KBM-7 (cell line): ENCODE results near the gene GOLGA6L2.
"Not testable (repeated sequence)": the region's sequence is repeated elsewhere in the genome, so short reads cannot be mapped to it uniquely, and the experiment has no call there.

Source experiments
- DNase-seq: peaks from one replicate; pipeline ENCODE4 v3.0.0-alpha.2; 2015
- in situ Hi-C: fragments of 300-500 bp; cut with MboI; formaldehyde crosslinking; loops from 2 replicates; pipeline ENCODE4 v1.14.3; 2020; ENCODE audit warnings: low sequenced_read_pairs, low pct_unique_long_range_greater_than_20kb, mixed read lengths

The GOLGA6L2 gene

DNA sequence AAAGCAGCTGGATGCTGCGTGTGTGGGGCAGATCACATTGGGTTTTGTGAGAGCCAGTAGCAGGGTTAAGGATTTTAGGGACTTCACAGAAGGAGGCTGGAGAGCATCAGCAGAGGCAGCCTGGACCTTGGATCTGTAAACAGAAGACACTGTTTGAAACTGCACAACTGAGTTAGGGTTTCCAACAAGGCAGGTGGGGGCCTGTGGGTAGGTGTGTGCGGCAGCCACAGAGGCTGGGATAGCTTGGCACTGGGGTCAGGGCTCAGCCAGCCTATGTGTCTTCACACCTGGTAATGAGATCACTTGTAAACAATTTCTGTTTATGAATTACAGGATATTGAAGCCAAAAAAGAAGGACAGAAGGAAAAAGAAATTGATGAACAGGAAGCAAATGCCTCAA lies 12.3 kb downstream of the GOLGA6L2 start:
- in situ Hi-C loops, result not testable (repeated sequence)

DNA sequence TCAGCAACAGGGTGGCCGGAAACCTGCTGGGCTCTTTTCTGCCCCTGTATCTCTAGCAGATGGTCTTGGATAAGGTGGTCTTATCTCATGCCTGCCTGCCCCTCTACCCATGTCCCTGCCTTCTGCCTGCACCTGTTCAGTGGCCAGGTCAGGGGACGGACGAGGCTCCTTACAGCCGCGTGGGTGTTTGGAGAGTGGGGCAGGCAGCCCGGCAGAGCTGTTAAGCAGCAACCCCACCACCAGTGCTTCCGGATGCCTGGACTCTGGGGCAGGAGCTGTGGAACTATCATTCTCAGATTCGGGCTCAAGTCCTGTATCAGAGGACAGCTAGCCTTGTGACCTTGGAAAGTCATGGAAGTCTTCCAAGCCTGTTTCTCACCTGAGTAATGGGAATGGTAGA lies 21.7 kb downstream of the GOLGA6L2 start:
- in situ Hi-C loops, DNase-seq: not testable (repeated sequence)

More for the DNA sequence above, 12.3 kb downstream of the GOLGA6L2 start:
- DNase-seq, result not testable (repeated sequence)

DNA sequence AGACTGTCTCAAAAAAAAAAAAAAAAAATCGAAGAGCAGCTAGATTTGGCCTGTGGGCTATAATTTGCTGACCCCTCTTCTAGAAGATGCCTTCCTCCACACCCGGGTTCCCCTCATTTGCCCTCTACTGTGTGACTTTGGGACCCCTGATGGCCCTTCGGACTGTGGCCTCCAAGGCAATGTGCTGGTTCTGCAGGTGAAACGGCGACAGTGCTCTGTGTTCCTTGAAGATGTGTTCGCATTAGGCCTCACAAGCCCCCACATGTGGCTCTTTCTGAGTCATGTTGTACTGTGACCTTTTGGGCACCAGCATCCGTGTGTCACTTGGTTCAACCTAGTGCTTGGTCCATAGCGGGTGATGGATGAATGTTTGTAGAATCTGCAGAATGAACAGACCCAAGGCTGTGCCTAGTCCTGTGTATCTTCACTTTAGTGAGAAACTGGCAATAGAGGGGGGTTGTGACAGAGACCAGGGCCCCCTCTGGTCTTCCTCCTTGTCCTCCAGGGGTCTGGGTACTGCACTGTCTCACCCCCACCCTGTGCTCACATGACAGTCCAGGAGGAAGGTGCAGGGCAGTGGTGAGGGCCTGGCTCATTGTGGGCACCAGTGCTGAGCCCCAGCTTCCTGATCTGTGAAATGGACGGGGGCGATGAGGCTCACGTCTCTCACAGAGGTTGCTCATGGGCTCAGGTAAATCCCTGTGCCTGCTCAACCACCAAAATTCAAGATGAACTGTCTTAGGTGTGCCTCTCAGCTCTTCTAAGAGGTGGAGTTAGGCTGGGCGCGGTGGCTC lies 22.7 kb downstream of the GOLGA6L2 start:
- in situ Hi-C loops, result loop anchor here (25.0 kb wide), 1 partner anchor 512 kb away; no protein-coding TSS in a partner anchor
- no peak for DNase-seq

DNA sequence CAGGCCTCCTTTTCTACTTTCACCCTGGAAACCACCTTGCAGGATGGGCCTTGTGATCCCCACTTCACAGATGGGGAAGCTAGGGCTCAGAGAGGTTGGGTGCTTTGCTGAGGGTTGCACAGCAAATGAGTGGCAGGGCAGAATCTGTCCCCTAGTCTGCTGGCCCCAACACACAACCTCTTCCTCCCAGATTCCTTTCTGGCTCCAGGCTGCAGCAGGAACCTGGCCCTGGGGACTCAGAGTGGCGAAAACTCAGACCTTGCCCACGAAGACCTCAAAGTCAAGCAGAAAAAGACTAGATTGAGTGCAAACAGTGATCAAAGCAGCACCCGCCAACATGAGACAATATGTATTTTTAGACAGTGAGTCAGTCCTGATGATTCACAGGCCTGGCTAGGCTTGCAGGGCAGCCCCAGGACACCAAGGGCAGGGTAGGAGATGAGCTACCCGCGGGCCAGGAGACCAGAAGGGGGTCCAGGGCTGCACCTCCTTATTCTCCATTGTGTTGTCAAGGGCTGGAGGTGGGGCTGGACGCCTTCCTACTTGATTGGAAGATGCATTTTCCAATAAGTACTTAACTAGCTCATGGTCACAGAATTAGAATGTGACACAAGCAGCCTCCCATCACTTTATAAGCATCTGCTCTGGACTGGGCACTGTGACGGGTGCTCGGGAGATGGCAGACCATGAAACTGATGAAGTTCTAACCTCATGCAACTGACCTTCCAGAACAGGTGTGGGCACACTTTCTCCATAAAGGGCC lies 23.9 kb downstream of the GOLGA6L2 start:
- in situ Hi-C loops, result loop anchor here (25.0 kb wide), 1 partner anchor 511 kb away; no protein-coding TSS in a partner anchor
- no peak for DNase-seq

DNA sequence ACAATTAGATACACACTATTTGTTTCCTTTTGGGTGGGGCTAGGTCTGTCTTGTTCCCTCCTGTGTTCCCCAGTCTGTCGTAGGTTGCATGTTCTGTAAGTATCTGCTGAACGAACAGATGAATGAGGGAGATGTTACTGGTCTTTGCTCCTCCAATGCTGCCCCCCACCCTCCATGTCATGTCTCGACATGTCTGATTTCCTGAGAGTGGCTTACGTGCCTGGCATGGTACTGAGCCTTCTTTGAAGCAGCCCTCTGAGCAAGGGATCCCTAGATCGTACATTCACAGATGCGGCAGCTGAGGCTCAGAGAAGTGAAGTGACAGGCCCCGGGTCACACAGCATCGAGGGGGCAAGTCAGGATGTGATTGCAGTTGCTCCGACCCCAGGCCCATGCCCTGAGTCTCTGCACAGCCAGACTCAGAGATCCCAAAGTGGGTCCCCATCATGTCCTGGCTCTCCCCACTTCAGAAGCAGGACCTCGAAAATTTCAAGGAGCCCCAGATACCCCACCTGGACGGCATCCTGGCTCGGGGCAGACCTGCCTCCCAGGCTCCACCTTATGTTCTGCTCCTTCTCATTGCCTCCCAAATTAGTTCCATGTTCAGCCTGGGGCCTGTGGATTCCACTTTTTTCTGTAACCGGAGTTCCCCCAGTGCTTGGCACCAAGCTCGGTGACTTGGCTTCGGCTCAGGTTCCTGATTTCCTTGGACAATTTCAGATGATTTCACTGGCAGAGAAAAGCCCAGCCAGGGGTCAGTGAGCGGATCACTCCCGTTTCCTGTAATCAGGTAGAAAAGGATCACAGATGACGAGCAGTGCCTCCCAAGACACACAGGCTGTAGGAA lies 24.7 kb downstream of the GOLGA6L2 start:
- in situ Hi-C loops, result loop anchor here (25.0 kb wide), 1 partner anchor 510 kb away; no protein-coding TSS in a partner anchor

DNA sequence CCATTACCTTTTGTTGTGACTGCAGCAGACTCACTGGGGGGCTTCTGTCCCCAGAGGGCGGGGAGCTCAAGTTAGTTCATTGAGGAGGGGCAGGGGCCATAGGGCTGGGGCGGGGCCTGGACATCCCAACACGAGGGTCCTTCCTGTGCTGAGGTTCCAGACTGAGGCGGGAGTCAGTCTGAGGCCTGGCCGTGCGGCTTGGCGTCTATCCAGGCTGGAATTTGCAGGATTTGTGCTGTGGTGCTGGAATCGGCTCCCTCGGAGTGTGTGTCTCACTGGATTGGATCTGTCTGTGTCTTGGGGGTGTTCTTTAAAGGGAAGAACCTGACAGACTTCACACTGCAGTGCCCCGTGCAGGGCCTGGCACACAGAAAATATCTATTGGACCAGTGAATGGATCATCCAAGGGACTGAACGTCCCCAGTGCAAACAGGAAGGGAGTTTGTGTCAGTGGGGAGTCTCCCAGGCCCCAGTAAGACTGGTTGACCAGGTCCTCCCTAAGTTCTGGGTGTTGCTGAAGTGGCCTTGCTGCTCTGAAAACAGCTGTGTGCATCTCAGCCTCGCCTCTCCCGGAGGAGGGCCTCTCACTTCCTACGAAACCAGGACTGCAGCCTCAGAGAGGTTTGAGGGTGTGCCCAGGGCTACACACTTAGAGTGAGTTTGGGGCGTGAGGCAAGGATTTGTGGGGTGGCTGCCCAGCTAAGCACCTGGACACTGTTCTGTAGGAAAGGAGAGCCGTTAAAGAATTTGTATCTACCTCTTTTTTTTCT lies 26.1 kb downstream of the GOLGA6L2 start:
- in situ Hi-C loops, result loop anchor here (25.0 kb wide), 1 partner anchor 509 kb away; no protein-coding TSS in a partner anchor
- DNase-seq, result no peak

More for the DNA sequence above, 24.7 kb downstream of the GOLGA6L2 start:
- no peak for DNase-seq

DNA sequence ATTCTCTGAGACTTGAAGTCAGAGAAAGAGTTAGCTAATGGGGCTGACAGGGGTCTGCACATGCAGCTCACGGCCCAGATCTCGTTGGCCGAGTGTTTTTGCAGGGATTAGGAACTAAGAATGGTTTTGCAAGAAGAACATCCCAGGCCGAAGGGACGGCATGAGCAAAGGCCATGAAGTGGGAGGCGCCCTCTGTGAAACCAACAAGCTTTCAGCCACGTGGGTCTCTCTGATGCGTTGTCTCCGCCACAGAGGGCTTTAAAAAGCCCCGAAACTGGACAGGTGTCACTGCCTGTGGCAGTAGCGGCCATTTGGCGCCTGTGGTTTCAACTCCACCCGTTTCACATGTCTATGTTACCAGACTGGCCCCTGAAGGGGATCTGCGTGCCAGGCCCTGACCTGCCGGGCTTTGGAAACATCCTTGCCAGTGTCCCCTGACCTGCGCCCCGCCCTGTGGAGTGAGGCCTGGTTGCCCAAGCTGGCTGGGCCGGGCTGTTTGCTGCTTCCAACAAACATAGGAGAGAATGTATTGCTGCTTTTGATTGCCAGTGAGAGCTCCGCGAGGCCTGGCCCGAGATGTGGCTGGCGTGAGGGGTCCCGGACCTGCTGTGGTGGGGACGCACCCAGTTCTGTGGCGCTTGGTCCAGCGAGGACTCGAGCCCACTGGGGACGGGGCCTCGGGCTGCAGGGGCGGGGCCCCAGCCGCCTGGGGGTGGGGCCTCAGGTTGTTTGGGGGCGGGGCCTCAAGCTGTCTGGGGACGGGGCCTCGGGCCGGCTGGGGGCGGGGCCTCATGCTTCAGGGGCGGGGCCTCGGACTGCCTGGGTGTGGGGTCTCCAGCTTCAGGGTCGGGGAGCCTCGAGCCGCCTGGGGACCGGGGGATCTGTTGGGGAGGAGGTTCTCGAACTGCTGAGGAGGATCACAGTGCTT lies 30.4 kb downstream of the GOLGA6L2 start:
- DNase-seq, result no peak
- in situ Hi-C loops, result loop anchor here (25.0 kb wide), 1 partner anchor 504 kb away; no protein-coding TSS in a partner anchor

DNA sequence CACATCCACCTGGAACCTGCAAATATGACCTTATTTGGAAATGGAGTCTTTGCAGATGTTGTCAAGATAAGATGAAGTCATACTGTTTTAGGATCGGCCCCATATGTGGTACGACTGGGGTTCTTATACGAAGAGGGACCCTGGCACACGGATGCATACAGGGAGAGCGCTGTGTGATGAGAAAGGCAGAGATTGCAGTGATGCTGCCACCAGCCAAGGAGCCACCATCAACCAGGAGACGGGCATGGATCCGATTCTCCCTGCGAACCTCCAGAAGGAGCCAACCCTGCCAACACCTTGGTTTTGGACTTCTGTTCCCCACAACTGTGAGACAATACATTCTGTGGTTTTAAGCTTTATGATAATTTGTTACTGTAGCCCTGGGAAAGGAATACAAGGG lies 31.2 kb downstream of the GOLGA6L2 start:
- not testable (repeated sequence) for DNase-seq
- in situ Hi-C loops, result loop anchor here (25.0 kb wide), 1 partner anchor 504 kb away; no protein-coding TSS in a partner anchor

DNA sequence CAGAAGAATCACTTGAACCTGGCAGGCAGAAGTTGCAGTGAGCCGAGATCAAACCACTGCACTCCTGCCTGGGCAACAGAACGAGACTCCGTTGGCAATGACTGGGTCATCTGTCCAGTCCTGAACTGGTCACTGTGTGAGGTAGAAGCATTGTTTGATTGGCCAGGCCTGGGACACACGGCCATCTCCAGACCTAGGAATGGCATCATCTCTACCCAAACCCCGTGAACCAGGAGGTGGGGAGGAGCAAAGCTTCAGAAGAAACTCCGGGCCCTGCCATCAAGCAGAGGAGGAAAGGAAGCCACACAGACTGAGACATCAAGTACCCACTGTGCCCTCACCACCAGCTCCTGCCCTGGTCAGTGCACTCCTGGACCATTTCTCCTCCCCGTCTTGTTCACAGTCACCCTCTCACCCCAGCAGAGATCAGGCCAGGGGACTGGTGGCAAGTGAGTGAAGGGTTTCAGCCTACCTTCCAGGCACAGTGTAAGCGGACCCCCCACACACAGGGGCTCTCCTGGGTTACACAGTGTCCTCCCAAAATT lies 31.6 kb downstream of the GOLGA6L2 start:
- DNase-seq, result no peak
- in situ Hi-C loops, result loop anchor here (25.0 kb wide), 1 partner anchor 503 kb away; no protein-coding TSS in a partner anchor

DNA sequence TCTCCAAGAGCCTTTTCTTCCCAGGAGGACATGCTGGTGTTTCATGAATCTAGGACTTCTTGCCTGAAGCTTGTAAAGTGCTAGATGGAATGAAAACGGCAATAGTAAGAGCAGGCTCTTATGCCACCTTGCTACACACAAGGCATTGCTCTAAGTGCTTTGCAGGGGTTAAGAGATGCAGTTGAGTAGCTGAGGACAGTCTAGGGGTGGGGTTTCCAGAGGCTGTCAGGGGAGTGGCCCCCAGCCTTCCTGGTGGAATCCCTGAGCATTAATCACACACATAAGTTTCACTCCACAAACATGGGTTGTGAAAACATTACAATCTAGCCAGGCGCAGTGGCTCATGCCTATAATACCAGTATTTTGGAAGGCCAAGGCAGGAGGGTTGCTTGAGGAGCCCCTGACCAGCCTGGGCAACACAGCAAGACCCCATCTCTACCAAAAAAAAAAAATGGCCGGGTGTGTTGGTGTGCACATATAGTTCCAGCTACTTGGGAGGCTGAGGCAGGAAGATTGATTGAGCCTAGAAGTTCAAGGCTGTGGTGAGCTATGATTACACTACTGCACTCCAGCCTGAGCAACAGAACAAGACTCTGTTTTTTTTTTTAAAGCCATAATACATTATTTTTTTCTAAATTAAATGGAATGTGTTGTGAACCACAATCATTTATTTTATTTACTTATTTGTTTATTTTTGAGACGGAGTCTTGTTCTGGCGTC lies 34.0 kb downstream of the GOLGA6L2 start:
- in situ Hi-C loops, result loop anchor here (25.0 kb wide), 1 partner anchor 501 kb away; no protein-coding TSS in a partner anchor

DNA sequence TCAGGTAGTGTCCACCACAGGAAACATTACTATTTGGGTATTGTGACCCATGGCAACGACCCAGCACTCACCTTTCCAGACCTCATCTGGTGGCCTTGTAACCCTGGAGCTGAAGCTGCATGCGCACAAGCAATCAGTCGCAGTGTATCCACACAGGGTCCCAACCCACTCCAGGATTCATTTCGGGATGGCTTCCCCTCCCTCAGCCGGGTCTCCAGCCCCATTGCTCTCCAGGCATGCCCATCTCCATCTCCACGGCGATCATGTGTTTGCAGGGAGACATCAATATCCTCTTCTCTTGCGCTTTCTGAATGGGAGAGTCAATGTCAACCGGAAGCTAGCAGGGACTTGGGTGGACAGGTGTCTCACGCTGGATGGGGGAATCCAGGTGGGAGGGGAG lies 35.2 kb downstream of the GOLGA6L2 start:
- DNase-seq, result no peak
- in situ Hi-C loops, result loop anchor here (25.0 kb wide), 1 partner anchor 500 kb away; no protein-coding TSS in a partner anchor

More for the DNA sequence above, 34.0 kb downstream of the GOLGA6L2 start:
- DNase-seq, result not testable (repeated sequence)

DNA sequence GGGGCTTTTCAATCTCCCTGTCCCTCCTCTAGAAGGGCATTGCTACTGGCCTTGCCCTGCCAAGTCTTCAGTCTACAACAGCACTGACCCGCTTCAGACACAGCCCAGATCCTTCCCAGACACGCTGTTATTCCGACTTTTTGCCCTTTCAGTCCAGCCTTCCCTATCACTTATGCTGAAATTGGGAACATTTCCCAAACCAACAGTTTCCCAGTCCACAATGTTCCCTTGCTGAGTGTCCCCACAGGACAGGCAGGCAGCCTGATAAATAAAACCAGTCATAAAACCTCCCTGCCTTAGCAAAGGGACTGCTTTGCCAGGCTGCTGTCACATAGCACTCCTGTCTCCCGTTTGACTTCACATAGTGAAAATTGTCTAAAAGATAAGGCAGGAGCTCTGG lies 43.5 kb downstream of the GOLGA6L2 start:
- no peak for DNase-seq
- in situ Hi-C loops, result loop anchor here (25.0 kb wide), 1 partner anchor 491 kb away; no protein-coding TSS in a partner anchor

DNA sequence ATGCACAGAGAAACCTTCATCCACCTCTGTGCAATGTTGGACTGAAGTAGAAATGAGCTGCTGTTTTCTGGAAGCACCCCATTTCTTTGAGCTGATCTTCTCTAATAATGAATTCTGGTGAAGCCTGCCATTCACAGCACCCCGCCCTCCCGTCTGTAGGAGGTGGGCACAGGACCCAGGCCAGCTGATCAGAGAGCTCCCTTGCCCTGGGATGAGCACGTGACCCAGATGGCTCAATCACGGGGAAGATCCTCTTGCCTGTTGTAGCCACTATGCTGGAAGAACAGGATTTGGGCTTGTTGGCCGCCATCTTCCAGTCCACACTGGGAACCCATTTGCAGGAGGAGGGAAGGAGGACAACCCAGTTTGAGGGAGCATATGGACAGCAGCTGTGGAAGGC lies 44.5 kb downstream of the GOLGA6L2 start:
- in situ Hi-C loops, result loop anchor here (25.0 kb wide), 1 partner anchor 490 kb away; no protein-coding TSS in a partner anchor
- no peak for DNase-seq

DNA sequence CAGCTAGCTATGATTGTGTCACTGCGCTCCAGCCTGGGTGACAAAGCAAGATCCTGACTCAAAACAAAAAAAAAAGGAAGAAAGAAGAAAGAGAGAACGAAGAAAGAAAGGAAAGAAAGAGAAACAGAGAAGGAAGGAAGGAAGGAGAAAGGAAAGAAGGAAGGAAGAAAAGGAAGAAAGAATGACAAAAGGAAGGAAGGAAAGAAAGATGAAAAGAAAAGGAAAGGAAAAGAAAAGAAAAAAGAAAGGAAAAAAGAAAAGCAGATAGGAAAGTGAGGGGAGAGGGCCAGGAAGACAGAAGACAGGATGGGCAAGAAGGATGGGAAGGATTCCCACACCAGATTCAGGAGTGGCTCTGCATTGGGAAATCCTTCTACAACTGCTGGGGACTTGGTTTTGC lies 44.9 kb downstream of the GOLGA6L2 start:
- DNase-seq, result no peak
- in situ Hi-C loops, result loop anchor here (25.0 kb wide), 1 partner anchor 490 kb away; no protein-coding TSS in a partner anchor

DNA sequence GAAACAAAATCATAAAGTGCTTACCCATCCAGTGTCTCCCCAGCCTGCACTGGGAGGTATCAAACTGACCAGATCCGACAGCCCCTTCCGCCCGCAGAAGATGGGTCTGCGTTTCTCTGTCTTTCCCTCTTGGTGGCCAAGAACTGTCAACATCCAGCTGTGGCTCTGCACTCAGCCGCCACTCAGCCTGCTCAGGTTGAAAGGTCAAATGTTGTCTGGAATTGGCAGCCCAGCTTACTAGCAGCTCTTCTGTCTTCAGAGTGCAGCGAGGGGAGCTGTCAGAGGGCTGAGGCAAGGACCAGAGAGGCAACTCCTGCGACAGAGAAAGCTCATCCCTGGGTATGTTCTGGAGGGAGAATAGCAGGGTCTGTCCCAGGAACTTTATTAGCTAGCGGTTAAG lies 45.4 kb downstream of the GOLGA6L2 start:
- DNase-seq, result no peak
- in situ Hi-C loops, result loop anchor here (25.0 kb wide), 1 partner anchor 489 kb away; no protein-coding TSS in a partner anchor

DNA sequence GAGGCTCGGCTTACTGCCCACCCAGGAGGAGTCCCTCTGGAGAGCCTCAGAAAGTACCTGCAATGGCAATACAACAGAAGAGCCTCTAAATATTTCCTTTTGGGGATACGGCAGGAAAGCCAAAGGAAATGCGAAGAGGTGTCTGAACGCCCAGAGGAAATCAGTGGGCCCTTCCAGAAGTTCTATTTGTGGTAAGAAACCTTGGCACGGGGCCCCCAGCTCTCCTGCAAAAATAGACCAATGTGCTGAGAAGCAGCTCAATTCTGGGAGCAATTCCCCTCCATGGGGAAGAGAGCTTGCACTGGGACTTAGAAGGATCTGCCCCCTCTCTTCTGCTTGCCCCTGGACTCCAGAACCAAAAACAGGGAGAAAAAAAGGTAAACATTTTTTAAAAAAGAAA lies 47.8 kb downstream of the GOLGA6L2 start:
- in situ Hi-C loops, DNase-seq: not testable (repeated sequence)
